Motor neuron (in vitro differentiated cells): ENCODE data around the gene LYPD4. TPM values are rescaled to one million over a fixed set of nuclear protein-coding genes. Genes with fewer than 3 reads are reported as not detected.
"Not testable (repeated sequence)": the region's sequence is repeated elsewhere in the genome, so short reads cannot be mapped to it uniquely, and the experiment has no call there.

ENCODE experiments used
- ATAC-seq, 8 experiments: fragments of 200-7000 bp; cut with Tn5 transposase; replicated peaks in 6 of 8; 2 replicates each; pipeline ENCODE4 v1.8.0; 2021; ENCODE audit warnings: mild to moderate bottlenecking in 8 of 8, moderate library complexity in 8 of 8
- H3K27ac ChIP-seq, 2 donors: fragments of 250-450 bp; sonication (Bioruptor Pico); 2 replicates each; pipeline ENCODE4 v1.9.0; 2021; ENCODE audit warnings: antibody characterized with exemption in 2 of 2, mild to moderate bottlenecking in 2 of 2, moderate library complexity in 1 of 2
- H3K4me1 ChIP-seq, 2 donors: fragments of 250-450 bp; sonication (Bioruptor Pico); replicated peaks in 1 of 2; 2 replicates each; pipeline ENCODE4 v1.6.1; 2021; ENCODE audit warnings: antibody characterized with exemption in 2 of 2, mild to moderate bottlenecking in 2 of 2, moderate library complexity in 1 of 2
- H3K4me3 ChIP-seq, 5 donors: fragments of 250-450 bp; sonication (Bioruptor Pico); 2 replicates each; pipeline ENCODE4 v1.9.0; 2021; ENCODE audit warnings: antibody characterized with exemption in 5 of 5, mild to moderate bottlenecking in 5 of 5, moderate library complexity in 4 of 5
- WGBS, 10 experiments: fragments of 450-650 bp; shearing (Covaris generic); methylation state at CpG; one replicate each; pipeline ENCODE4 v1.0.0; 2022; 5-methylcytosine and 5-hydroxymethylcytosine counted together
- in situ Hi-C, 9 experiments: fragments of 400-800 bp; cut with MboI; loops; one replicate each; pipeline ENCODE4 v1.15.0; 2021; ENCODE audit warnings: low sequenced_read_pairs in 9 of 9, low pct_unique_long_range_greater_than_20kb in 2 of 9; ENCODE audit not compliant: unreplicated experiment in 9 of 9
- total RNA-seq, 8 experiments: library from RNA; unstranded; fragments of 300-600 nt; gene quantifications; 2 replicates each; pipeline versions ENCODE4 v1.2.3 to v1.2.4, GENCODE V29; 2022

LYPD4 gene
- total RNA-seq, 8 experiments from 2014 or later: 0.14 to 0.43 (median 0.25) TPM; not detected in 3

GRCh38 chr19:41804336-41804735, 40.1 kb downstream of the LYPD4 start:
- no peak overlapping the region for H3K27ac ChIP-seq
- no peak overlapping the region for H3K4me3 ChIP-seq
- WGBS, 10 experiments: 60 to 80% (median 67%) methylated on average over 1 to 2 of the region's 3 CpGs; no CpG with 5 or more reads in 7 of the 10 experiments
- ATAC-seq: no peak
- no peaks in the 10 kb centered on the region for H3K4me1 ChIP-seq
- in situ Hi-C loops: no loop called here

- Histone ChIP-seq H3K27ac (no peak overlapping the region), H3K4me1 (no peaks in the 10 kb centered on the region), H3K4me3 (no peak overlapping the region)
- WGBS, 10 experiments: 0 to 80% (median 29%) methylated on average over 1 to 2 of the region's 2 CpGs; no CpG with 5 or more reads in 5 of the 10 experiments
- no peak for ATAC-seq
- in situ Hi-C loops: no loop called here
Observed at GRCh38 chr19:41802770-41803169, 41.7 kb downstream of the LYPD4 start.

GRCh38 chr19:41801792-41802211, 42.7 kb downstream of the LYPD4 start:
- Histone ChIP-seq H3K4me1 (no peaks in the 10 kb centered on the region), H3K27ac (no peak overlapping the region), H3K4me3 (no peak overlapping the region)
- in situ Hi-C loops: no loop called here
- 0 to 63% (median 20%) methylated on average over 1 to 2 of the region's 2 CpGs; no CpG with 5 or more reads in 3 of the 10 experiments for WGBS, 10 experiments
- ATAC-seq: peak in 1 of 8 experiments; percentile 36

DNA sequence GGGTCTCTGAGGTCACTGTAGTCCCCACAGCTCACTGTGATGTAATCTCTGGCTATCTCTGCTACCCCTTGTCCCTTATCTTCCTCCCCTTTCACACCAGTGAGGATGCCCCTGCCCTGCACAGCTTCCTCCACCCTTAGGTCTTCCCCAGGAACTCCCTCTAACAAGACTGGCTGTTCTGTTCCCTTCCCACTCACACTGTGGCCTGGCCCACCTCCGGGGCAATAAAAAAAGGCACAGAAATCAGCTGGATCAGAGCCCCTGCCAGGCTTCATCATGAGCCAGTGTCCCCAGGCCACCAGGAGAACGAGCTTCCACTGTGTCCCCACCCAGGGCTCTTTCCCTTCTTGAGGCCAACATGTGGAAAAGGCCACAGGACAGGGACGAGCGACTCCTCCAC, 43.5 kb downstream of the LYPD4 start:
- in situ Hi-C loops: no loop called here
- ATAC-seq: no peak
- Histone ChIP-seq H3K4me1 (no peaks in the 10 kb centered on the region), H3K27ac (no peak overlapping the region), H3K4me3 (no peak overlapping the region)
- WGBS, 10 experiments: 0 to 67% (median 23%) methylated on average over 1 to 3 of the region's 4 CpGs; no CpG with 5 or more reads in 4 of the 10 experiments

- no peak overlapping the region for H3K27ac ChIP-seq
- in situ Hi-C loops: no loop called here
- no peak overlapping the region for H3K4me3 ChIP-seq
- ATAC-seq: peak in 1 of 8 experiments; percentile 57
- no peaks in the 10 kb centered on the region for H3K4me1 ChIP-seq
- WGBS, 10 experiments: 35 to 100% (median 40%) methylated on average over 1 to 6 of the region's 9 CpGs; no CpG with 5 or more reads in 1 of the 10 experiments
Observed at GRCh38 chr19:41799444-41800000, 45.0 kb downstream of the LYPD4 start.

- WGBS, 10 experiments: 20 to 100% (median 63%) methylated on average over 1 of the region's 1 CpG; no CpG with 5 or more reads in 5 of the 10 experiments
- Histone ChIP-seq H3K4me1 (no peaks in the 10 kb centered on the region), H3K4me3 (no peak overlapping the region), H3K27ac (no peak overlapping the region)
- in situ Hi-C loops: no loop called here
- no peak for ATAC-seq
Observed at GRCh38 chr19:41796901-41797300, 47.6 kb downstream of the LYPD4 start.

DNA sequence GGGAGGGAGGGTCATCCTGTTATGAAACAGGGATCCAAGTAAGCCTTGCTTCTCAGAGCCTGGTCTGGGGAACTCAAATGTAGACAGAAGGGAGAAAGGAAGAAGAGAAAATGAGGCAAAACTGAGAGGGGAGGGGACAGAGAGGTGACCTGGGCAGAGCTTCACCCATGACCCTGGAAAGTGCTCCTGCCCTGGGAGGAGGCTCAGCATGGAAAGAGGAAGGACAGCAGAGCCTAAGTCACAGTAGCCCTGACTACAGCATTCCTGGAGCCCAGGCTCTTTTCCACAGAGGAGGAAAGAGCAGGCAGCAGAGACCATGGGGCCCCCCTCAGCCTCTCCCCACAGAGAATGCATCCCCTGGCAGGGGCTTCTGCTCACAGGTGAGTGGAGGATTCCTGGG, 48.1 kb downstream of the LYPD4 start, which contains the start of gene CEACAM3:
CEACAM3 (plus strand) TSS at position 226 of the 400 bp plus-strand sequence; CDS start at position 317, 91 bp downstream.
- in situ Hi-C loops: no loop called here
- no peak within 1 kb of the TSS for H3K27ac ChIP-seq
- ATAC-seq: no peak

GRCh38 chr19:41795031-41795461, 49.4 kb downstream of the LYPD4 start:
- Histone ChIP-seq H3K4me3 (no peak overlapping the region), H3K27ac (no peak overlapping the region), H3K4me1 (no peaks in the 10 kb centered on the region)
- WGBS, 10 experiments: 0 to 60% (median 50%) methylated on average over 2 to 4 of the region's 5 CpGs; no CpG with 5 or more reads in 5 of the 10 experiments
- peak in 4 of 8 experiments; percentile 63 to 96 (median 83) for ATAC-seq
- in situ Hi-C loops: no loop called here

More for the DNA sequence above, 48.1 kb downstream of the LYPD4 start, which contains the start of gene CEACAM3:
- H3K4me3 ChIP-seq: no peak within 1 kb of the TSS
- H3K4me1 ChIP-seq: no peaks in the 10 kb centered on the region

GRCh38 chr19:41793414-41793727, 51.1 kb downstream of the LYPD4 start:
- H3K4me1 ChIP-seq: no peaks in the 10 kb centered on the region
- no peak overlapping the region for H3K4me3 ChIP-seq
- no peak overlapping the region for H3K27ac ChIP-seq
- no peak for ATAC-seq
- 0 to 17% (median 0%) methylated on average over 1 of the region's 1 CpG; no CpG with 5 or more reads in 3 of the 10 experiments for WGBS, 10 experiments
- in situ Hi-C loops: no loop called here

DNA sequence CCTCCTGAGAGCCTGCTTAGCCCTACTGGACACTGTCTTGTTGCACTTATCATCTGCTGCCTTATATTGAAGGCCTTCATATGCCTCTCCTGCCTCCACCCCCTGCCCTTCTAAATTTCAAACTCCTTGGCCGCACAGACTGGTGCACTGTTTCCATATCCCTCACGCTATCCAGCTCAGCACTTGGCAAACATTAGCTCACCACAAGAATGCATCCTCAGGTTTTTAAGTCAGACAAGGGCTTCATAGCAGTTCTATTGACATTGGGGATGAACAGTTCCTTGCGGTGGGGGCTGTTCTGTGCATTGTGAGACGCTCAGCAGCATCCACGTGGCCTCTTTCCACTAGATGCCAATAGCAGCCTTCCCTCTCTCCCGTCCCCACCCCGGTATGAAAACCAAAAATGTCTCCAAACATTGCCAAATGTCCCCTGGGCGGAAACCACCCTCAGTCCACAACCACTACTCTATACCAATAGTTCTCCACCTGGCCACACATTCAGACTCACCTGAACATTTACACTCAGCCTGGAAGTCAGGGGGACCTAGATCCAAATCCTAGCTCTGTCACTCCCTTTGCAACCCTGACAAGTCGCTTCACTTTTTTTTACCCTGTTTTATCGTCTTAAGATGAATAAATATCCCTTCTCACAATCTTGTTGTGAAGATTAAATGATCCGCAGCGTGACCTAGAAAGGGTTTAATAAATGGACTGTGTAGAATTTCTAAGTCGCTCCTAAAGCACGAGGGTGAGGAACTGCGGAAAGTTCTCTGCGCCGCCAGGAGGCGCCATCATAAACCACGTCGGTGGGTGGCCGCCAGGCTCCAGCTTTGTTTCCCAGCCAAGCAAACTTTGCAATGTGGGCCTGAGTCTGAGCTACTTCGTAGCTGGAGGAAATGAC, 51.7 kb downstream of the LYPD4 start:
- ATAC-seq: peak in 3 of 8 experiments; percentile 68 to 84 (median 74)
- WGBS, 10 experiments: 0 to 25% (median 18%) methylated on average over 1 to 20 of the region's 22 CpGs
- no peak overlapping the region for H3K4me3 ChIP-seq
- H3K27ac ChIP-seq: no peak overlapping the region
- in situ Hi-C loops: no loop called here
- H3K4me1 ChIP-seq: no peaks in the 10 kb centered on the region

GRCh38 chr19:41789053-41789452, 55.4 kb downstream of the LYPD4 start:
- H3K27ac ChIP-seq, H3K4me3 ChIP-seq, H3K4me1 ChIP-seq, in situ Hi-C loops: not testable (repeated sequence)
- peak in 1 of 8 experiments; percentile 17 for ATAC-seq
- WGBS, 10 experiments: 0% methylated on average over 1 of the region's 5 CpGs; no CpG with 5 or more reads in 8 of the 10 experiments

GRCh38 chr19:41788518-41788917, 56.0 kb downstream of the LYPD4 start:
- H3K4me3 ChIP-seq, H3K4me1 ChIP-seq, ATAC-seq, in situ Hi-C loops, H3K27ac ChIP-seq: not testable (repeated sequence)
- WGBS, 10 experiments: no CpG with 5 or more reads among the region's 1 CpG
